ENCODE results near the gene EML4.

GRCh38 chr2:42312106-42312505 is 143.0 kb downstream of the EML4 start:
- TF ChIP-seq CTCF (conservative IDR thresholded peaks at IDR 0.05; ENCODE audit: low read depth, low read length) (no peak), EZH2phosphoT487 (IDR thresholded peaks at IDR 0.05; ENCODE audit: borderline replicate concordance, low read length) (no peak)
